K562 (cell line): ENCODE measurements around the gene STK36.

Experiments
- ARID2 ChIP-seq: fragments of 450-650 bp; IDR thresholded peaks from 2 replicates; pipeline ENCODE4 v1.6.1; 2017; ENCODE audit warnings: antibody characterized with exemption, mild to moderate bottlenecking
- BACH1 ChIP-seq: fragments of 200-800 bp; sonication (Bioruptor generic); IDR thresholded peaks from 2 replicates; pipeline ENCODE4 v1.6.1; 2016; ENCODE audit warnings: missing genetic modification characterization, missing compliant biosample characterization
- CBX5 ChIP-seq: IDR thresholded peaks from 2 replicates; pipeline ENCODE4 v1.6.1; 2014; ENCODE audit warnings: low read depth, borderline replicate concordance
- EP300 ChIP-seq: IDR thresholded peaks from 2 replicates; pipeline ENCODE4 v1.6.1; 2012; ENCODE audit warnings: low read length, improper control_type of control experiment
- EZH2 ChIP-seq: IDR thresholded peaks from 2 replicates; pipeline ENCODE4 v1.6.1; 2012; ENCODE audit warnings: low read depth, mild to moderate bottlenecking, inconsistent platforms, low read length, borderline replicate concordance
- HMGXB4 ChIP-seq: sonication (generic); formaldehyde crosslinking; IDR thresholded peaks from 2 replicates; pipeline ENCODE4 v1.8.1; 2023; ENCODE audit warnings: mild to moderate bottlenecking, missing genetic modification reagents
- HNRNPK ChIP-seq: fragments of 200-400 bp; formaldehyde crosslinking; IDR thresholded peaks from one replicate; pipeline ENCODE4 v1.6.1; 2018; ENCODE audit warnings: mild to moderate bottlenecking, low read depth, low read length; ENCODE audit not compliant: poor library complexity, severe bottlenecking
- IRF1 ChIP-seq: sonication (generic); formaldehyde crosslinking; IDR thresholded peaks from 2 replicates; pipeline ENCODE4 v1.8.0; 2022; ENCODE audit warnings: missing genetic modification reagents, mild to moderate bottlenecking, borderline replicate concordance
- MYBL2 ChIP-seq, 2 experiments: fragments of 450-650 bp in 1 of 2; sonication (generic) in 1 of 2; formaldehyde crosslinking in 1 of 2; IDR thresholded peaks; 2 replicates each; pipeline versions ENCODE4 v1.6.1 to v1.8.1; 2017 to 2022; ENCODE audit warnings: borderline replicate concordance in 1 of 2, inconsistent platforms in 1 of 2, low read depth in 1 of 2, mild to moderate bottlenecking in 1 of 2, missing genetic modification reagents in 1 of 2, moderate library complexity in 1 of 2
- TSC22D4 ChIP-seq: fragments of 450-650 bp; IDR thresholded peaks from 2 replicates; pipeline ENCODE4 v1.6.1; 2016; ENCODE audit warnings: missing genetic modification characterization, missing biosample characterization, control low read depth
- ZHX1 ChIP-seq: fragments of 150-350 bp; conservative IDR thresholded peaks from 2 replicates; pipeline ENCODE4 v1.6.1; 2014; ENCODE audit warnings: low read length
- ZNF274 ChIP-seq: IDR thresholded peaks from 2 replicates; pipeline ENCODE4 v1.6.1; 2011; ENCODE audit warnings: low read depth, mild to moderate bottlenecking, low read length, moderate library complexity, borderline replicate concordance
- ZNF740 ChIP-seq, 3 experiments: fragments of 200-800 bp in 1 of 3; sonication (Bioruptor generic) in 1 of 3; sonication (generic) in 1 of 3; formaldehyde crosslinking in 1 of 3; IDR thresholded peaks; 2 replicates each; pipeline versions ENCODE4 v1.6.1 to v1.8.0; 2016 to 2022; ENCODE audit warnings: mild to moderate bottlenecking in 2 of 3, missing compliant biosample characterization in 2 of 3, missing genetic modification characterization in 2 of 3, missing genetic modification reagents in 1 of 3
- TF ChIP-seq, protein P1 (sequence below), 3 experiments: IDR thresholded peaks in 2 of 3; conservative IDR thresholded peaks in 1 of 3; 2 replicates each; pipeline ENCODE4 v1.5.1; 2011 to 2012; ENCODE audit warnings: low read length in 3 of 3, mild to moderate bottlenecking in 3 of 3, control low read depth in 2 of 3, improper control_type of control experiment in 1 of 3, inconsistent platforms in 1 of 3, low read depth in 1 of 3, mixed read lengths in 1 of 3, moderate library complexity in 1 of 3; ENCODE audit not compliant: insufficient read depth in 2 of 3

- TF ChIP-seq HMGXB4: no peak
- no peak for TF ChIP-seq EP300
- no peak for TF ChIP-seq BACH1 (tag)
- TF ChIP-seq, protein P1, sequence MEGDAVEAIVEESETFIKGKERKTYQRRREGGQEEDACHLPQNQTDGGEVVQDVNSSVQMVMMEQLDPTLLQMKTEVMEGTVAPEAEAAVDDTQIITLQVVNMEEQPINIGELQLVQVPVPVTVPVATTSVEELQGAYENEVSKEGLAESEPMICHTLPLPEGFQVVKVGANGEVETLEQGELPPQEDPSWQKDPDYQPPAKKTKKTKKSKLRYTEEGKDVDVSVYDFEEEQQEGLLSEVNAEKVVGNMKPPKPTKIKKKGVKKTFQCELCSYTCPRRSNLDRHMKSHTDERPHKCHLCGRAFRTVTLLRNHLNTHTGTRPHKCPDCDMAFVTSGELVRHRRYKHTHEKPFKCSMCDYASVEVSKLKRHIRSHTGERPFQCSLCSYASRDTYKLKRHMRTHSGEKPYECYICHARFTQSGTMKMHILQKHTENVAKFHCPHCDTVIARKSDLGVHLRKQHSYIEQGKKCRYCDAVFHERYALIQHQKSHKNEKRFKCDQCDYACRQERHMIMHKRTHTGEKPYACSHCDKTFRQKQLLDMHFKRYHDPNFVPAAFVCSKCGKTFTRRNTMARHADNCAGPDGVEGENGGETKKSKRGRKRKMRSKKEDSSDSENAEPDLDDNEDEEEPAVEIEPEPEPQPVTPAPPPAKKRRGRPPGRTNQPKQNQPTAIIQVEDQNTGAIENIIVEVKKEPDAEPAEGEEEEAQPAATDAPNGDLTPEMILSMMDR (IDR thresholded peaks at IDR 0.05 in 2 of 3, conservative IDR thresholded peaks at IDR 0.05 in 1 of 3; ENCODE audit: insufficient read depth in 2 of 3, low read depth in 1 of 3, low read length in 3 of 3): no peak
- TF ChIP-seq CBX5: no peak
- TF ChIP-seq ZNF740 (CRISPR knock-in tag; IDR thresholded peaks at IDR 0.05): no peak
- TF ChIP-seq ZNF740 (tag; IDR thresholded peaks at IDR 0.05): no peak
- no peak for TF ChIP-seq IRF1 (CRISPR knock-in tag)
- no peak for TF ChIP-seq ZHX1
- TF ChIP-seq TSC22D4 (tag): no peak
- no peak for TF ChIP-seq HNRNPK
- TF ChIP-seq ARID2: no peak
- no peak for TF ChIP-seq ZNF274
- TF ChIP-seq EZH2: no peak
- no peak for TF ChIP-seq MYBL2 (IDR thresholded peaks at IDR 0.05; ENCODE audit: low read depth)
- TF ChIP-seq MYBL2 (CRISPR knock-in tag; IDR thresholded peaks at IDR 0.05; ENCODE audit: borderline replicate concordance): no peak
Measured at GRCh38 chr2:218717262-218717661, 45.4 kb downstream of the STK36 start.
